Spinal cord (tissue), 10 donors: Measurements from ENCODE around the gene TMEM108. TPM values are rescaled to one million over a fixed set of nuclear protein-coding genes. Genes with fewer than 3 reads are reported as not detected.

Source experiments
- DNase-seq, 6 donors: peaks; one replicate each; pipeline versions ENCODE4 v3.0.0 to v3.0.0-alpha.2; 2013 to 2015; ENCODE audit warnings: low spot score in 6 of 6, low read depth in 4 of 6
- H3K27ac ChIP-seq: one replicate; pipeline ENCODE4 v1.5.1; 2013; ENCODE audit warnings: low read depth, low read length, control low read depth
- H3K27me3 ChIP-seq: one replicate; pipeline ENCODE4 v1.6.1; 2013; ENCODE audit warnings: low read length; ENCODE audit not compliant: control insufficient read depth, insufficient read depth
- H3K36me3 ChIP-seq: one replicate; pipeline ENCODE4 v1.6.1; 2013; ENCODE audit warnings: low read length; ENCODE audit not compliant: control insufficient read depth, insufficient read depth
- H3K4me1 ChIP-seq: one replicate; pipeline ENCODE4 v1.6.1; 2013; ENCODE audit warnings: low read length; ENCODE audit not compliant: control insufficient read depth, insufficient read depth
- H3K4me3 ChIP-seq: one replicate; pipeline ENCODE4 v1.5.1; 2013; ENCODE audit warnings: low read depth, low read length, control low read depth
- H3K9me3 ChIP-seq: one replicate; pipeline ENCODE4 v1.6.1; 2013; ENCODE audit warnings: low read length; ENCODE audit not compliant: control insufficient read depth, insufficient read depth
- WGBS: methylation state at CpG from one replicate; pipeline ENCODE4 v1.1.5; 2013; ENCODE audit warnings: missing lambda C conversion rate; ENCODE audit not compliant: insufficient coverage; 5-methylcytosine and 5-hydroxymethylcytosine counted together
- polyA plus RNA-seq, 2 donors: library from polyadenylated mRNA; unstranded; fragments of 120-200 nt; gene quantifications; one replicate each; pipeline ENCODE4 v1.2.1, GENCODE V29; 2013; ENCODE audit not compliant: insufficient read length in 2 of 2
- total RNA-seq, 2 donors: library from RNA; depleted of rRNA in 1 of 2; stranded (reverse); fragments of 120-200 nt in 1 of 2; fragments of >200 nt in 1 of 2; gene quantifications; one replicate each; pipeline versions ENCODE4 v1.2.3 to v1.2.4, GENCODE V29; 2013 to 2014
- donor health status: healthy.

Gene TMEM108
- total and polyA plus RNA-seq, 4 donors, result 6.6 to 75.5 (median 30.5) TPM

GRCh38 chr3:133374708-133375402 is 336.7 kb downstream of the TMEM108 start:
- Histone ChIP-seq H3K4me3 (no peak overlapping the region), H3K36me3 (peaks cover 3% of the 10 kb centered on the region), H3K27me3 (no peaks in the 10 kb centered on the region), H3K9me3 (no peaks in the 10 kb centered on the region), H3K4me1 (peaks cover 29% of the 10 kb centered on the region), H3K27ac (no peak overlapping the region)
- DNase-seq, result peak in 2 of 6 donors; percentile 54 to 79
- WGBS, result 7% methylated on average over 3 of the region's 4 CpGs

GRCh38 chr3:133375403-133375745 is 337.2 kb downstream of the TMEM108 start:
- no peak overlapping the region for H3K27ac ChIP-seq
- peak in 2 of 6 donors; percentile 70 to 82 for DNase-seq
- no peak overlapping the region for H3K4me3 ChIP-seq
- peaks cover 8% of the 10 kb centered on the region for H3K36me3 ChIP-seq
- peaks cover 32% of the 10 kb centered on the region for H3K4me1 ChIP-seq
- no peaks in the 10 kb centered on the region for H3K9me3 ChIP-seq
- no peaks in the 10 kb centered on the region for H3K27me3 ChIP-seq

- Histone ChIP-seq H3K36me3 (peaks cover 16% of the 10 kb centered on the region), H3K9me3 (no peaks in the 10 kb centered on the region), H3K27ac (no peak overlapping the region), H3K4me1 (peaks cover 39% of the 10 kb centered on the region), H3K27me3 (no peaks in the 10 kb centered on the region), H3K4me3 (no peak overlapping the region)
- no peak for DNase-seq
- WGBS, result 67% methylated on average over 5 of the region's 6 CpGs
These were observed 338.6 kb downstream of the TMEM108 start for GRCh38 chr3:133376810-133377209.

- Histone ChIP-seq H3K4me1 (peaks cover 43% of the 10 kb centered on the region), H3K9me3 (no peaks in the 10 kb centered on the region), H3K27ac (no peak overlapping the region), H3K36me3 (peaks cover 16% of the 10 kb centered on the region), H3K27me3 (no peaks in the 10 kb centered on the region), H3K4me3 (no peak overlapping the region)
- peak in 2 of 6 donors; percentile 68 to 88 for DNase-seq
- 82% methylated on average over 3 of the region's 3 CpGs for WGBS
These were observed 339.2 kb downstream of the TMEM108 start for GRCh38 chr3:133377396-133377795.

GRCh38 chr3:133379926-133380325 is 341.7 kb downstream of the TMEM108 start:
- H3K36me3 ChIP-seq, result peaks cover 16% of the 10 kb centered on the region
- H3K9me3 ChIP-seq, result no peaks in the 10 kb centered on the region
- no peak overlapping the region for H3K4me3 ChIP-seq
- no peak overlapping the region for H3K27ac ChIP-seq
- no peak for DNase-seq
- WGBS, result 73% methylated on average over 19 of the region's 19 CpGs
- H3K4me1 ChIP-seq, result peaks cover 51% of the 10 kb centered on the region
- H3K27me3 ChIP-seq, result no peaks in the 10 kb centered on the region

GRCh38 chr3:133380481-133381225 is 342.5 kb downstream of the TMEM108 start:
- Histone ChIP-seq H3K4me1 (peaks cover 51% of the 10 kb centered on the region), H3K36me3 (peaks cover 18% of the 10 kb centered on the region), H3K4me3 (no peak overlapping the region), H3K27ac (no peak overlapping the region), H3K9me3 (no peaks in the 10 kb centered on the region), H3K27me3 (no peaks in the 10 kb centered on the region)
- WGBS, result 92% methylated on average over 16 of the region's 16 CpGs
- no peak for DNase-seq

GRCh38 chr3:133381346-133382109 is 343.3 kb downstream of the TMEM108 start:
- H3K36me3 ChIP-seq, result peaks cover 18% of the 10 kb centered on the region
- 75% methylated on average over 2 of the region's 4 CpGs for WGBS
- DNase-seq, result peak in 1 of 6 donors; percentile 56
- H3K4me3 ChIP-seq, result no peak overlapping the region
- H3K27me3 ChIP-seq, result no peaks in the 10 kb centered on the region
- no peak overlapping the region for H3K27ac ChIP-seq
- no peaks in the 10 kb centered on the region for H3K9me3 ChIP-seq
- H3K4me1 ChIP-seq, result peaks cover 46% of the 10 kb centered on the region

- peaks cover 18% of the 10 kb centered on the region for H3K36me3 ChIP-seq
- 92% methylated on average over 3 of the region's 3 CpGs for WGBS
- H3K9me3 ChIP-seq, result no peaks in the 10 kb centered on the region
- no peaks in the 10 kb centered on the region for H3K27me3 ChIP-seq
- DNase-seq, result no peak
- H3K4me1 ChIP-seq, result peaks cover 40% of the 10 kb centered on the region
- no peak overlapping the region for H3K27ac ChIP-seq
- H3K4me3 ChIP-seq, result no peak overlapping the region
These were observed 345.0 kb downstream of the TMEM108 start for GRCh38 chr3:133383175-133383574.

GRCh38 chr3:133383741-133384140 is 345.6 kb downstream of the TMEM108 start:
- Histone ChIP-seq H3K4me1 (peaks cover 40% of the 10 kb centered on the region), H3K36me3 (peaks cover 20% of the 10 kb centered on the region), H3K27ac (no peak overlapping the region), H3K9me3 (no peaks in the 10 kb centered on the region), H3K4me3 (no peak overlapping the region), H3K27me3 (no peaks in the 10 kb centered on the region)
- no peak for DNase-seq
- WGBS, result 78% methylated on average over 3 of the region's 5 CpGs
